SU-DHL-6 (cell line): ENCODE measurements around the gene CP.

Experiments used
- H2AFZ ChIP-seq: fragments of 200-600 bp; sonication (generic); 2 replicates; pipeline ENCODE4 v1.6.1; 2014; ENCODE audit warnings: low read depth, mild to moderate bottlenecking, moderate library complexity, mixed read lengths, antibody characterized with exemption, low read length; ENCODE audit not compliant: severe bottlenecking
- H3F3A ChIP-seq: fragments of 200-600 bp; shearing (Covaris generic); 2 replicates; pipeline ENCODE4 v1.6.0; 2016; ENCODE audit warnings: antibody characterized with exemption, mild to moderate bottlenecking; ENCODE audit not compliant: insufficient read depth
- H3K27ac ChIP-seq: fragments of 200-600 bp; sonication (generic); 2 replicates; pipeline ENCODE4 v1.5.1; 2016; ENCODE audit warnings: low read depth, mild to moderate bottlenecking, low read length, moderate library complexity, mixed read lengths
- H3K27me3 ChIP-seq: fragments of 200-600 bp; sonication (generic), shearing (Covaris generic); 2 replicates; pipeline ENCODE4 v1.6.0; 2014; ENCODE audit warnings: mild to moderate bottlenecking, low read length
- H3K36me3 ChIP-seq: fragments of 200-600 bp; sonication (generic); 2 replicates; pipeline ENCODE4 v1.6.1; 2014; ENCODE audit warnings: mild to moderate bottlenecking, low read length, mixed read lengths
- H3K4me2 ChIP-seq: fragments of 300-600, 200-600 bp; shearing (Covaris generic), sonication (generic); 2 replicates; pipeline ENCODE4 v1.6.0; 2014; ENCODE audit warnings: low read length, low read depth, mild to moderate bottlenecking; ENCODE audit not compliant: poor library complexity, severe bottlenecking
- H3K4me3 ChIP-seq: fragments of 200-600 bp; sonication (generic); 2 replicates; pipeline ENCODE4 v1.5.1; 2014; ENCODE audit warnings: antibody characterized with exemption, low read length, mild to moderate bottlenecking, mixed read lengths; ENCODE audit not compliant: insufficient read depth, poor library complexity, severe bottlenecking
- H3K79me2 ChIP-seq: fragments of 200-600 bp; sonication (generic); 2 replicates; pipeline ENCODE4 v1.6.1; 2014; ENCODE audit warnings: mild to moderate bottlenecking, low read length, moderate library complexity; ENCODE audit not compliant: insufficient read depth
- H3K9ac ChIP-seq: fragments of 200-600 bp; sonication (generic); 2 replicates; pipeline ENCODE4 v1.7.0; 2014; ENCODE audit warnings: mild to moderate bottlenecking, low read length
- H3K9me2 ChIP-seq: fragments of 200-600 bp; sonication (generic); replicated peaks from 2 replicates; pipeline ENCODE4 v1.6.1; 2014; ENCODE audit warnings: low read length; ENCODE audit not compliant: insufficient read depth
- H3K9me3 ChIP-seq: fragments of 200-600 bp; sonication (generic); 2 replicates; pipeline ENCODE4 v1.6.1; 2014; ENCODE audit warnings: low read length, mixed read lengths; ENCODE audit not compliant: insufficient read depth
- H4K20me1 ChIP-seq: fragments of 200-600 bp; sonication (generic); 2 replicates; pipeline ENCODE4 v1.6.1; 2014; ENCODE audit warnings: low read depth, mild to moderate bottlenecking, antibody characterized with exemption, low read length, moderate library complexity, mixed read lengths
- CTCF ChIP-seq: fragments of 200-600 bp; sonication (generic); IDR thresholded peaks from one replicate; pipeline ENCODE4 v1.5.1; 2017; ENCODE audit warnings: antibody characterized with exemption, mild to moderate bottlenecking, low read length, moderate library complexity; ENCODE audit not compliant: insufficient read depth, poor library complexity, severe bottlenecking
- EZH2phosphoT487 ChIP-seq: fragments of 200-600 bp; sonication (generic), shearing (Covaris generic); conservative IDR thresholded peaks from 2 replicates; pipeline ENCODE4 v1.6.1; 2018; ENCODE audit warnings: mild to moderate bottlenecking, antibody characterized with exemption, low read length, moderate library complexity, mixed read lengths

CP gene

GRCh38 chr3:149221783-149222517, at the start of gene CP:
Gene CP (minus strand): TSS chr3:149221829. CDS start chr3:149221792, 37 bp downstream.
- Histone ChIP-seq H3K27me3 (no peaks in the 10 kb centered on the region), H3K27ac (no peak within 1 kb of the TSS), H3F3A (no peaks in the 10 kb centered on the region), H3K4me2 (no peak within 1 kb of the TSS), H2AFZ (no peak within 1 kb of the TSS), H3K36me3 (no peaks in the 10 kb centered on the region), H4K20me1 (no peaks in the 10 kb centered on the region), H3K79me2 (no peaks in the 10 kb centered on the region), H3K9ac (no peak within 1 kb of the TSS), H3K9me2 (no peaks in the 10 kb centered on the region), H3K9me3 (peaks cover 11% of the 10 kb centered on the region; the same call in 1 of the 2 replicates), H3K4me3 (no peak within 1 kb of the TSS)
- TF ChIP-seq EZH2phosphoT487, result no peak
- TF ChIP-seq CTCF, result no peak

DNA sequence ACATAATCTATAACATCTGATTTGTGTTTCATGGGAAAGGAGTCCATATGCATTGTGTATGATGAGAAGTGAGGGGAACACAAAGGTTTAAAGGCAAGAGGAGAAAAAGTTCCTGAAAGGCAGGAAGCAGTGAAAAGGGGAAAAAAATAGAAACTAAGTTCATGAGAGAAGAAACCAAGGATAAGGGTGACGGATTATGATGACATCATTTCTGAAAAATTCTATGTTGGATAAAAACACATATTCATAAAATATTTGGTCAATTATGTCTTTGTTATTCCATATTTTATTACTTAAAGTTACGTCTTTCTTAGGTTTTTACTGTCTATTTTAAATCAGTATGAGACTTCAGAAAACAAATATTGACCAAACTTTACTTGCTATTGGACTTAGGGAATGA, 48.6 kb upstream of the CP start:
- no peaks in the 10 kb centered on the region for H3K9me2 ChIP-seq
- no peaks in the 10 kb centered on the region for H3K79me2 ChIP-seq
- H3K27me3 ChIP-seq, result no peaks in the 10 kb centered on the region
- H3K9ac ChIP-seq, result no peak overlapping the region
- H4K20me1 ChIP-seq, result no peaks in the 10 kb centered on the region
- H3F3A ChIP-seq, result no peaks in the 10 kb centered on the region
- H3K4me3 ChIP-seq, result no peak overlapping the region
- H2AFZ ChIP-seq, result no peak overlapping the region
- no peak for TF ChIP-seq CTCF
- TF ChIP-seq EZH2phosphoT487, result no peak
- H3K27ac ChIP-seq, result no peak overlapping the region
- H3K9me3 ChIP-seq, result no peaks in the 10 kb centered on the region
- no peak overlapping the region for H3K4me2 ChIP-seq
- no peaks in the 10 kb centered on the region for H3K36me3 ChIP-seq

- Histone ChIP-seq H3K27me3 (no peaks in the 10 kb centered on the region), H4K20me1 (no peaks in the 10 kb centered on the region), H3K79me2 (no peaks in the 10 kb centered on the region), H3K36me3 (no peaks in the 10 kb centered on the region), H3F3A (no peaks in the 10 kb centered on the region), H3K9me2 (no peaks in the 10 kb centered on the region), H2AFZ (no peak overlapping the region), H3K4me3 (no peak overlapping the region), H3K27ac (no peak overlapping the region), H3K4me2 (no peak overlapping the region), H3K9me3 (no peaks in the 10 kb centered on the region), H3K9ac (no peak overlapping the region)
- TF ChIP-seq CTCF (no peak), EZH2phosphoT487 (no peak)
These were observed 48.1 kb upstream of the CP start for GRCh38 chr3:149269687-149270086.
